Neural cell (in vitro differentiated cells): ENCODE results near the gene SLC8A3. TPM values are rescaled to one million over a fixed set of nuclear protein-coding genes. Genes with fewer than 3 reads are reported as not detected.

ENCODE experiments used
- H2AFZ ChIP-seq: fragments of 200-600, 300-800 bp; sonication (generic), shearing (Covaris generic); 2 replicates; pipeline ENCODE4 v1.6.0; 2014; ENCODE audit warnings: low read depth, mild to moderate bottlenecking, antibody characterized with exemption, low read length, moderate library complexity
- H3F3A ChIP-seq: fragments of 200-600 bp; shearing (Covaris generic); 2 replicates; pipeline ENCODE4 v1.6.1; 2016; ENCODE audit warnings: mild to moderate bottlenecking, moderate library complexity, mixed read lengths, antibody characterized with exemption, low read length; ENCODE audit not compliant: insufficient read depth, poor library complexity, severe bottlenecking
- H3K27ac ChIP-seq: fragments of 200-600, 300-800 bp; sonication (generic), shearing (Covaris generic); 2 replicates; pipeline ENCODE4 v1.5.1; 2014; ENCODE audit warnings: mild to moderate bottlenecking, low read length, moderate library complexity
- H3K27me3 ChIP-seq: fragments of 300-800, 200-600 bp; sonication (generic), shearing (Covaris generic); 2 replicates; pipeline ENCODE4 v1.6.0; 2014; ENCODE audit warnings: mild to moderate bottlenecking, low read depth, low read length, moderate library complexity; ENCODE audit not compliant: insufficient read depth
- H3K36me3 ChIP-seq: fragments of 300-800, 200-600 bp; sonication (generic), shearing (Covaris generic); 2 replicates; pipeline ENCODE4 v1.5.1; 2014; ENCODE audit warnings: mild to moderate bottlenecking, antibody characterized with exemption, low read length, moderate library complexity; ENCODE audit not compliant: insufficient read depth
- H3K4me2 ChIP-seq: fragments of 300-800, 200-600 bp; sonication (generic), shearing (Covaris generic); 2 replicates; pipeline ENCODE4 v1.6.0; 2014; ENCODE audit warnings: mild to moderate bottlenecking, low read length
- H3K4me3 ChIP-seq: fragments of 300-800, 200-600 bp; sonication (generic), shearing (Covaris generic); 2 replicates; pipeline ENCODE4 v1.5.1; 2014; ENCODE audit warnings: mild to moderate bottlenecking, low read length, moderate library complexity
- H3K79me2 ChIP-seq: fragments of 200-600 bp; shearing (Covaris generic); replicated peaks from 2 replicates; pipeline ENCODE4 v1.6.0; 2014; ENCODE audit warnings: mild to moderate bottlenecking, low read length, moderate library complexity; ENCODE audit not compliant: insufficient read depth
- H3K9ac ChIP-seq: fragments of 300-800, 200-600 bp; sonication (generic), shearing (Covaris generic); 2 replicates; pipeline ENCODE4 v1.6.1; 2016; ENCODE audit warnings: mild to moderate bottlenecking, low read length, mixed read lengths
- H3K9me2 ChIP-seq: fragments of 200-600 bp; shearing (Covaris generic); 2 replicates; pipeline ENCODE4 v1.6.1; 2016; ENCODE audit warnings: mild to moderate bottlenecking, low read length, mixed read lengths; ENCODE audit not compliant: insufficient read depth
- H3K9me3 ChIP-seq: fragments of 200-600, 300-800 bp; sonication (generic), shearing (Covaris generic); 2 replicates; pipeline ENCODE4 v1.6.1; 2016; ENCODE audit warnings: mild to moderate bottlenecking, mixed run types, low read length, moderate library complexity, mixed read lengths
- H4K20me1 ChIP-seq: fragments of 200-600 bp; shearing (Covaris generic); 2 replicates; pipeline ENCODE4 v1.6.1; 2016; ENCODE audit warnings: mild to moderate bottlenecking, mixed run types; ENCODE audit not compliant: insufficient read depth
- EP300 ChIP-seq: fragments of 450-650 bp; conservative IDR thresholded peaks from 2 replicates; pipeline ENCODE4 v1.6.1; 2014; ENCODE audit warnings: antibody characterized with exemption, mild to moderate bottlenecking, moderate library complexity; ENCODE audit not compliant: poor library complexity, severe bottlenecking
- EZH2 ChIP-seq: fragments of 200-600, 300-800 bp; shearing (Covaris generic), sonication (generic); IDR thresholded peaks from 2 replicates; pipeline ENCODE4 v1.6.1; 2014; ENCODE audit warnings: antibody characterized with exemption, low read length, borderline replicate concordance, mild to moderate bottlenecking; ENCODE audit not compliant: insufficient read depth, poor library complexity, severe bottlenecking
- MXI1 ChIP-seq: fragments of 450-650 bp; conservative IDR thresholded peaks from 2 replicates; pipeline ENCODE4 v1.6.1; 2014; ENCODE audit warnings: antibody characterized with exemption, mild to moderate bottlenecking; ENCODE audit not compliant: poor library complexity, severe bottlenecking
- POLR2AphosphoS5 ChIP-seq: IDR thresholded peaks from 2 replicates; pipeline ENCODE4 v1.6.1; 2012
- RAD21 ChIP-seq: fragments of 450-650 bp; conservative IDR thresholded peaks from 2 replicates; pipeline ENCODE4 v1.6.1; 2014; ENCODE audit warnings: antibody characterized with exemption, mild to moderate bottlenecking, moderate library complexity
- SMC3 ChIP-seq: fragments of 450-650 bp; conservative IDR thresholded peaks from 2 replicates; pipeline ENCODE4 v1.6.1; 2014; ENCODE audit warnings: antibody characterized with exemption, mild to moderate bottlenecking, moderate library complexity; ENCODE audit not compliant: poor library complexity
- TAF1 ChIP-seq: IDR thresholded peaks from 2 replicates; pipeline ENCODE4 v1.6.1; 2012; ENCODE audit warnings: low read depth
- polyA plus RNA-seq: library from polyadenylated mRNA; depleted of rRNA; stranded (reverse); fragments of >200 nt; gene quantifications from 2 replicates; pipeline ENCODE4 v1.2.3, GENCODE V29; 2014
- TF ChIP-seq, protein P1 (sequence below): IDR thresholded peaks from 2 replicates; pipeline ENCODE4 v1.6.1; 2012; ENCODE audit warnings: borderline replicate concordance
- TF ChIP-seq, protein P2 (sequence below): fragments of 450-650 bp; IDR thresholded peaks from 2 replicates; pipeline ENCODE4 v1.5.1; 2014; ENCODE audit warnings: antibody characterized with exemption, mild to moderate bottlenecking, moderate library complexity; ENCODE audit not compliant: poor library complexity, severe bottlenecking

SLC8A3 gene
- polyA plus RNA-seq, 1 donor from 2014 or later, result 2.9 TPM

DNA sequence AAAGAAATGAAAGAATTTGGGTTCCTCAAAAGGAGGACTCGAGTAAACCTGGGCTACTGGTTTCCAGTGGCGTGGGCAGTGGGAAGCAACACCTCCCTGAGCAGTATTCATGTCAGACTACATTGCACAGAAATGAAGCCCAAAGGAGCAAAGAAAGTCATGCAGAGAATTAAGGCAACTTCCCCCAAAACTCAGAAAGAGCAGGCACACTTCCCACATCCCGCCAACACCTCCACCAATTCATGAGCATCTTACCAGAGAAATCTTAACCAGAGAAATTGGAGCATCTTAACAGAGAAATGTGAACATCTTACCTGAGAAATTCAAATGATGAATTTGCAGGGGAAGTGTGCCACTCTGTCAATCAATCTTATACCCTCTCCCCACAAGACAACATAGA, 36.7 kb downstream of the SLC8A3 start:
- H3K9ac ChIP-seq, result no peak overlapping the region
- no peaks in the 10 kb centered on the region for H3K79me2 ChIP-seq
- H3K4me2 ChIP-seq, result no peak overlapping the region
- H3F3A ChIP-seq, result no peaks in the 10 kb centered on the region
- H3K36me3 ChIP-seq, result no peaks in the 10 kb centered on the region
- H3K9me2 ChIP-seq, result no peaks in the 10 kb centered on the region
- no peak overlapping the region for H3K27ac ChIP-seq
- H4K20me1 ChIP-seq, result no peaks in the 10 kb centered on the region
- H3K4me3 ChIP-seq, result no peak overlapping the region
- H3K9me3 ChIP-seq, result no peaks in the 10 kb centered on the region
- H2AFZ ChIP-seq, result no peak overlapping the region
- H3K27me3 ChIP-seq, result no peaks in the 10 kb centered on the region
- TF ChIP-seq, protein P1, sequence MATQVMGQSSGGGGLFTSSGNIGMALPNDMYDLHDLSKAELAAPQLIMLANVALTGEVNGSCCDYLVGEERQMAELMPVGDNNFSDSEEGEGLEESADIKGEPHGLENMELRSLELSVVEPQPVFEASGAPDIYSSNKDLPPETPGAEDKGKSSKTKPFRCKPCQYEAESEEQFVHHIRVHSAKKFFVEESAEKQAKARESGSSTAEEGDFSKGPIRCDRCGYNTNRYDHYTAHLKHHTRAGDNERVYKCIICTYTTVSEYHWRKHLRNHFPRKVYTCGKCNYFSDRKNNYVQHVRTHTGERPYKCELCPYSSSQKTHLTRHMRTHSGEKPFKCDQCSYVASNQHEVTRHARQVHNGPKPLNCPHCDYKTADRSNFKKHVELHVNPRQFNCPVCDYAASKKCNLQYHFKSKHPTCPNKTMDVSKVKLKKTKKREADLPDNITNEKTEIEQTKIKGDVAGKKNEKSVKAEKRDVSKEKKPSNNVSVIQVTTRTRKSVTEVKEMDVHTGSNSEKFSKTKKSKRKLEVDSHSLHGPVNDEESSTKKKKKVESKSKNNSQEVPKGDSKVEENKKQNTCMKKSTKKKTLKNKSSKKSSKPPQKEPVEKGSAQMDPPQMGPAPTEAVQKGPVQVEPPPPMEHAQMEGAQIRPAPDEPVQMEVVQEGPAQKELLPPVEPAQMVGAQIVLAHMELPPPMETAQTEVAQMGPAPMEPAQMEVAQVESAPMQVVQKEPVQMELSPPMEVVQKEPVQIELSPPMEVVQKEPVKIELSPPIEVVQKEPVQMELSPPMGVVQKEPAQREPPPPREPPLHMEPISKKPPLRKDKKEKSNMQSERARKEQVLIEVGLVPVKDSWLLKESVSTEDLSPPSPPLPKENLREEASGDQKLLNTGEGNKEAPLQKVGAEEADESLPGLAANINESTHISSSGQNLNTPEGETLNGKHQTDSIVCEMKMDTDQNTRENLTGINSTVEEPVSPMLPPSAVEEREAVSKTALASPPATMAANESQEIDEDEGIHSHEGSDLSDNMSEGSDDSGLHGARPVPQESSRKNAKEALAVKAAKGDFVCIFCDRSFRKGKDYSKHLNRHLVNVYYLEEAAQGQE, result no peak
- TF ChIP-seq RAD21, result no peak
- no peak for TF ChIP-seq POLR2AphosphoS5
- no peak for TF ChIP-seq MXI1
- TF ChIP-seq TAF1, result no peak
- TF ChIP-seq EP300, result no peak

DNA sequence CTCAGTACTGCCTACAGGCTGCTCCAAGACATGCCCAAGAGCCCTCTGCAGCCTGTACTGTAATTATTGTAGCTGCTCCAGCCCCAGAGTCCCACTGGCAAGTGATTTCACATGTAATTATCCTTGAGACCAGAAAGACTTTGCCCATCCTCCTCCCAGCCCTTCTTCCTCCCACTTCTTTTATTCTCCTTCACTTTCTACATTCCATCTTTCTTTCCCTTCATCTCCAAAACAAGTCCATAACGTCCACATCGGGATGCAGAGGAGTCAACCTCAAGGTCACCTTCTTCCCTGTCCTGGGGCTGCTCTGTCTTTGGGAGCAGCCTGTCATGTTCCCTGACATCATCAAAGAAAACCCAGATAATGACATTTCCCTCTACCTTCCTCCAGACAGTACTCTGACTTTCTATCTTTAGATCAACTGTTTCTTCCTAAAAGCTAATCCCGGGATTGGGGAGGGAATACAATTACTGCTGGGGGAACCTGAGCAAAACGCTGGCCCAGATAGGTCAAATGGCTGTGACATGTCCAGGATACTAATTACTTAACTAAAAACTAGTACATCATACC, 39.1 kb downstream of the SLC8A3 start:
- Histone ChIP-seq H4K20me1 (no peaks in the 10 kb centered on the region), H3K9ac (no peak overlapping the region), H2AFZ (no peak overlapping the region), H3K27me3 (no peaks in the 10 kb centered on the region), H3K36me3 (no peaks in the 10 kb centered on the region), H3K4me3 (no peak overlapping the region), H3K79me2 (no peaks in the 10 kb centered on the region), H3K9me3 (no peaks in the 10 kb centered on the region), H3K4me2 (no peak overlapping the region), H3K9me2 (no peaks in the 10 kb centered on the region), H3F3A (no peaks in the 10 kb centered on the region), H3K27ac (no peak overlapping the region)
- TF ChIP-seq, protein P2, sequence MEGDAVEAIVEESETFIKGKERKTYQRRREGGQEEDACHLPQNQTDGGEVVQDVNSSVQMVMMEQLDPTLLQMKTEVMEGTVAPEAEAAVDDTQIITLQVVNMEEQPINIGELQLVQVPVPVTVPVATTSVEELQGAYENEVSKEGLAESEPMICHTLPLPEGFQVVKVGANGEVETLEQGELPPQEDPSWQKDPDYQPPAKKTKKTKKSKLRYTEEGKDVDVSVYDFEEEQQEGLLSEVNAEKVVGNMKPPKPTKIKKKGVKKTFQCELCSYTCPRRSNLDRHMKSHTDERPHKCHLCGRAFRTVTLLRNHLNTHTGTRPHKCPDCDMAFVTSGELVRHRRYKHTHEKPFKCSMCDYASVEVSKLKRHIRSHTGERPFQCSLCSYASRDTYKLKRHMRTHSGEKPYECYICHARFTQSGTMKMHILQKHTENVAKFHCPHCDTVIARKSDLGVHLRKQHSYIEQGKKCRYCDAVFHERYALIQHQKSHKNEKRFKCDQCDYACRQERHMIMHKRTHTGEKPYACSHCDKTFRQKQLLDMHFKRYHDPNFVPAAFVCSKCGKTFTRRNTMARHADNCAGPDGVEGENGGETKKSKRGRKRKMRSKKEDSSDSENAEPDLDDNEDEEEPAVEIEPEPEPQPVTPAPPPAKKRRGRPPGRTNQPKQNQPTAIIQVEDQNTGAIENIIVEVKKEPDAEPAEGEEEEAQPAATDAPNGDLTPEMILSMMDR, result no peak
- TF ChIP-seq EP300 (no peak), MXI1 (no peak), POLR2AphosphoS5 (no peak), RAD21 (no peak), SMC3 (no peak), EZH2 (no peak)
- TF ChIP-seq, protein P1, result no peak
